Endothelial cell of umbilical vein (primary cell): ENCODE data around the gene ANKS1A.

Source experiments
- EZH2 ChIP-seq: IDR thresholded peaks from 2 replicates; pipeline ENCODE4 v1.6.1; 2012; ENCODE audit warnings: borderline replicate concordance, low read depth, mild to moderate bottlenecking, moderate library complexity, low read length, inconsistent platforms; ENCODE audit not compliant: severe bottlenecking
- FOS ChIP-seq: IDR thresholded peaks from 2 replicates; pipeline ENCODE4 v1.6.1; 2011; ENCODE audit warnings: mild to moderate bottlenecking, low read length, moderate library complexity, borderline replicate concordance; ENCODE audit not compliant: insufficient read depth
- GATA2 ChIP-seq: IDR thresholded peaks from 2 replicates; pipeline ENCODE4 v1.7.0; 2011; ENCODE audit warnings: low read depth, mild to moderate bottlenecking, moderate library complexity, mixed read lengths, low read length; ENCODE audit not compliant: insufficient read length, insufficient read depth
- POLR2A ChIP-seq: IDR thresholded peaks from 2 replicates; pipeline ENCODE4 v1.6.1; 2012; ENCODE audit warnings: low read depth, mild to moderate bottlenecking, control low read depth, low read length
- TF ChIP-seq, protein P1 (sequence below), 2 donors: IDR thresholded peaks; 1 replicate in 1 of 2; 2 replicates in 1 of 2; pipeline ENCODE4 v1.5.1; 2011; ENCODE audit warnings: low read length in 2 of 2, mild to moderate bottlenecking in 2 of 2, moderate library complexity in 2 of 2, control low read depth in 1 of 2, inconsistent platforms in 1 of 2, low read depth in 1 of 2; ENCODE audit not compliant: insufficient read depth in 1 of 2; ENCODE audit errors: extremely low read depth in 1 of 2

DNA sequence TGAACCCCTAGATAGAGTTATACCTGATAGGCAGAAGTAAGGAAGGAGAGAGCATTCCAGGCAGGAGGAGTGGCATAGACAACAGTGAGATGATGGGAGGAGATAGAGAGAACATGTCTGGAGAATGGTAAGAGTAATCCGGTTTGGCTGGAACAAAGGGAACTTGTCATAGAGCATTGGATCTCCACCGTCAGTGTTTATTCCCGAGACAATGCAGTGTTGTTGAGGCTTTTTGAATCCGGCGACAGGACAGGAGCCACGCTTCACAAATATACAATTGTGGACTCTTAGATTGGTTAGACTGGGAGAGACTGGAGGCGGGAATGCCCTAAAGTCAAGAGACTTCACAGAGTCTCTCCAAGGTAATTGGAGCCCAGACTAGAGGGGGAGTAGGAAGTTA is 119.8 kb downstream of the ANKS1A start:
- TF ChIP-seq, protein P1, sequence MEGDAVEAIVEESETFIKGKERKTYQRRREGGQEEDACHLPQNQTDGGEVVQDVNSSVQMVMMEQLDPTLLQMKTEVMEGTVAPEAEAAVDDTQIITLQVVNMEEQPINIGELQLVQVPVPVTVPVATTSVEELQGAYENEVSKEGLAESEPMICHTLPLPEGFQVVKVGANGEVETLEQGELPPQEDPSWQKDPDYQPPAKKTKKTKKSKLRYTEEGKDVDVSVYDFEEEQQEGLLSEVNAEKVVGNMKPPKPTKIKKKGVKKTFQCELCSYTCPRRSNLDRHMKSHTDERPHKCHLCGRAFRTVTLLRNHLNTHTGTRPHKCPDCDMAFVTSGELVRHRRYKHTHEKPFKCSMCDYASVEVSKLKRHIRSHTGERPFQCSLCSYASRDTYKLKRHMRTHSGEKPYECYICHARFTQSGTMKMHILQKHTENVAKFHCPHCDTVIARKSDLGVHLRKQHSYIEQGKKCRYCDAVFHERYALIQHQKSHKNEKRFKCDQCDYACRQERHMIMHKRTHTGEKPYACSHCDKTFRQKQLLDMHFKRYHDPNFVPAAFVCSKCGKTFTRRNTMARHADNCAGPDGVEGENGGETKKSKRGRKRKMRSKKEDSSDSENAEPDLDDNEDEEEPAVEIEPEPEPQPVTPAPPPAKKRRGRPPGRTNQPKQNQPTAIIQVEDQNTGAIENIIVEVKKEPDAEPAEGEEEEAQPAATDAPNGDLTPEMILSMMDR (IDR thresholded peaks at IDR 0.05; ENCODE audit: extremely low read depth in 1 of 2, insufficient read depth in 1 of 2, low read depth in 1 of 2, low read length in 2 of 2), result no peak
- TF ChIP-seq FOS (no peak), POLR2A (no peak), GATA2 (no peak), EZH2 (no peak)
